ENCODE results near the gene CYP4F2.
"Not testable (repeated sequence)": the region's sequence is repeated elsewhere in the genome, so short reads cannot be mapped to it uniquely, and the experiment has no call there.

Gene CYP4F2

GRCh38 chr19:15850385-15850784, 47.5 kb downstream of the CYP4F2 start:
- no peak for DNase-seq (ENCODE audit: low spot score)

GRCh38 chr19:15846923-15847322, 51.0 kb downstream of the CYP4F2 start:
- no peak for DNase-seq (ENCODE audit: low spot score)

- DNase-seq (ENCODE audit: low spot score): not testable (repeated sequence)
These were observed 54.0 kb downstream of the CYP4F2 start for GRCh38 chr19:15843894-15844222.

- no peak for DNase-seq (ENCODE audit: low spot score)
These were observed 54.5 kb downstream of the CYP4F2 start for GRCh38 chr19:15843203-15843893.

- DNase-seq (ENCODE audit: low spot score): no peak
These were observed 55.9 kb downstream of the CYP4F2 start for GRCh38 chr19:15841875-15842569.

- no peak for DNase-seq (ENCODE audit: low spot score)
These were observed 57.0 kb downstream of the CYP4F2 start for GRCh38 chr19:15840833-15841232.

- DNase-seq (ENCODE audit: low spot score): not testable (repeated sequence)
These were observed 58.0 kb downstream of the CYP4F2 start for GRCh38 chr19:15839888-15840287.

GRCh38 chr19:15838351-15838750, 59.5 kb downstream of the CYP4F2 start:
- DNase-seq (ENCODE audit: low spot score): no peak

GRCh38 chr19:15837221-15837731, 60.6 kb downstream of the CYP4F2 start:
- no peak for DNase-seq (ENCODE audit: low spot score)

- peak; percentile 97 for DNase-seq (ENCODE audit: low spot score)
These were observed 61.3 kb downstream of the CYP4F2 start for GRCh38 chr19:15836330-15837220.

- peak; percentile 36 for DNase-seq (ENCODE audit: low spot score)
These were observed 62.1 kb downstream of the CYP4F2 start for GRCh38 chr19:15835565-15836329.

GRCh38 chr19:15834232-15834631, 63.6 kb downstream of the CYP4F2 start:
- not testable (repeated sequence) for DNase-seq (ENCODE audit: low spot score)

- DNase-seq (ENCODE audit: low spot score): no peak
These were observed 66.2 kb downstream of the CYP4F2 start for GRCh38 chr19:15831626-15832025.

- no peak for DNase-seq (ENCODE audit: low spot score)
These were observed 68.1 kb downstream of the CYP4F2 start for GRCh38 chr19:15829786-15830185.

- no peak for DNase-seq (ENCODE audit: low spot score)
These were observed 68.6 kb downstream of the CYP4F2 start for GRCh38 chr19:15829306-15829698.

GRCh38 chr19:15828611-15829305, 69.1 kb downstream of the CYP4F2 start:
- not testable (repeated sequence) for DNase-seq (ENCODE audit: low spot score)

- no peak for DNase-seq (ENCODE audit: low spot score)
These were observed 69.7 kb downstream of the CYP4F2 start for GRCh38 chr19:15828121-15828610.

Data from hematopoietic multipotent progenitor cell treated with erythropoietin and hydrocortisone succinate and interleukin-3 and kit ligand, for 17 days (in vitro differentiated cells).